H1 (cell line): Measurements from ENCODE around the gene GPR161. TPM values are rescaled to one million over a fixed set of nuclear protein-coding genes. Genes with fewer than 3 reads are reported as not detected.

Experiments used
- CTCF ChIA-PET: fragments of 300-600 bp; sonication (Branson Sonifier 250); formaldehyde crosslinking; loops from one replicate; lab custom pipeline; 2021; ENCODE audit not compliant: partially characterized antibody; lab: Charles Lee
- POLR2A ChIA-PET: fragments of 300-600 bp; sonication (Branson Sonifier 250); formaldehyde crosslinking; loops from one replicate; lab custom pipeline; 2021; ENCODE audit warnings: inconsistent platforms; ENCODE audit not compliant: partially characterized antibody; lab: Charles Lee
- DNase-seq, 2 experiments: peaks; one replicate each; pipeline versions ENCODE4 v3.0.0 to v3.0.0-alpha.2; 2010 to 2022; ENCODE audit warnings: low spot score in 2 of 2, low read depth in 1 of 2, mixed read lengths in 1 of 2
- FAIRE-seq: peaks from 2 replicates; lab custom pipeline; 2011; peaks lifted over from hg19 to GRCh38; lab: Jason Lieb, UNC
- H2AFZ ChIP-seq: 2 replicates; pipeline ENCODE4 v1.8.1; 2012; ENCODE audit warnings: low read length, inconsistent platforms
- H2AK5ac ChIP-seq: 2 replicates; pipeline ENCODE4 v1.6.1; 2013; ENCODE audit warnings: low read depth, low read length
- H2BK120ac ChIP-seq: replicated peaks from 2 replicates; pipeline ENCODE3; 2013; ENCODE audit warnings: low read depth, low read length, inconsistent platforms
- H2BK12ac ChIP-seq: 2 replicates; pipeline ENCODE4 v1.6.1; 2013; ENCODE audit warnings: low read depth, low read length
- H2BK15ac ChIP-seq: 2 replicates; pipeline ENCODE4 v1.6.1; 2013; ENCODE audit warnings: low read length
- H2BK20ac ChIP-seq: 2 replicates; pipeline ENCODE4 v1.6.1; 2013; ENCODE audit warnings: low read length
- H2BK5ac ChIP-seq: 2 replicates; pipeline ENCODE4 v1.6.1; 2013; ENCODE audit warnings: low read depth, low read length
- H3K14ac ChIP-seq: 2 replicates; pipeline ENCODE4 v1.6.1; 2013; ENCODE audit warnings: inconsistent platforms; ENCODE audit not compliant: insufficient read length
- H3K18ac ChIP-seq: 2 replicates; pipeline ENCODE4 v1.6.1; 2013; ENCODE audit warnings: low read length; ENCODE audit errors: extremely low read depth
- H3K23ac ChIP-seq: 2 replicates; pipeline ENCODE4 v1.6.1; 2013; ENCODE audit warnings: inconsistent platforms; ENCODE audit not compliant: insufficient read length
- H3K23me2 ChIP-seq: 2 replicates; pipeline ENCODE4 v1.6.1; 2013; ENCODE audit warnings: low read depth, low read length
- H3K27ac ChIP-seq: 2 replicates; pipeline ENCODE4 v1.6.1; 2011; ENCODE audit warnings: low read depth, low read length, inconsistent platforms
- H3K27me3 ChIP-seq, 4 experiments: replicated peaks in 1 of 4; 1 replicate in 1 of 4; 2 replicates in 3 of 4; pipeline versions ENCODE4 v1.6.1 to v1.8.1; 2011 to 2013; ENCODE audit warnings: low read length in 3 of 4, mild to moderate bottlenecking in 3 of 4, inconsistent platforms in 2 of 4, mixed read lengths in 2 of 4, moderate library complexity in 1 of 4; ENCODE audit not compliant: control insufficient read depth in 3 of 4, insufficient read depth in 3 of 4; ENCODE audit errors: extremely low read depth in 1 of 4
- H3K36me3 ChIP-seq, 4 experiments: 2 replicates each; pipeline versions ENCODE4 v1.6.1 to v1.8.1; 2011 to 2013; ENCODE audit warnings: mild to moderate bottlenecking in 4 of 4, low read length in 3 of 4, moderate library complexity in 2 of 4, control low read depth in 1 of 4, inconsistent platforms in 1 of 4; ENCODE audit not compliant: insufficient read depth in 4 of 4, control insufficient read depth in 2 of 4
- H3K4ac ChIP-seq: replicated peaks from 2 replicates; pipeline ENCODE3; 2013; ENCODE audit warnings: low read length, low read depth, mixed read lengths, inconsistent platforms; ENCODE audit not compliant: insufficient read length
- H3K4me1 ChIP-seq, 4 experiments: replicated peaks in 1 of 4; 1 replicate in 1 of 4; 2 replicates in 3 of 4; pipeline versions ENCODE4 v1.6.1 to v1.8.1; 2011 to 2013; ENCODE audit warnings: low read length in 3 of 4, inconsistent platforms in 2 of 4, mixed read lengths in 1 of 4; ENCODE audit not compliant: insufficient read depth in 4 of 4, control insufficient read depth in 3 of 4
- H3K4me2 ChIP-seq, 2 experiments: 2 replicates each; pipeline versions ENCODE4 v1.6.1 to v1.8.1; 2011 to 2013; ENCODE audit warnings: low read depth in 2 of 2, low read length in 2 of 2, control low read depth in 1 of 2, inconsistent platforms in 1 of 2, mild to moderate bottlenecking in 1 of 2; ENCODE audit not compliant: insufficient read depth in 1 of 2
- H3K4me3 ChIP-seq, 4 experiments: fragments of 200-600, 300-600 bp in 1 of 4; sonication (generic), shearing (Covaris generic), sonication (Bioruptor Twin) in 1 of 4; 2 replicates each; pipeline versions ENCODE4 v1.5.1 to v1.8.1; 2011 to 2016; ENCODE audit warnings: low read length in 4 of 4, low read depth in 3 of 4, control low read depth in 2 of 4, inconsistent platforms in 2 of 4, mild to moderate bottlenecking in 2 of 4, mixed read lengths in 1 of 4, moderate library complexity in 1 of 4; ENCODE audit not compliant: insufficient read depth in 2 of 4; ENCODE audit errors: extremely low read depth in 1 of 4
- H3K56ac ChIP-seq: replicated peaks from 2 replicates; pipeline ENCODE3; 2013; ENCODE audit warnings: low read depth, mild to moderate bottlenecking, mixed read lengths, low read length, inconsistent platforms; ENCODE audit not compliant: insufficient read length
- H3K79me1 ChIP-seq: 2 replicates; pipeline ENCODE4 v1.6.1; 2013; ENCODE audit warnings: low read depth, low read length, control low read depth
- H3K79me2 ChIP-seq, 2 experiments: 2 replicates each; pipeline versions ENCODE4 v1.6.1 to v1.8.1; 2012 to 2013; ENCODE audit warnings: low read length in 2 of 2, mild to moderate bottlenecking in 2 of 2, inconsistent platforms in 1 of 2; ENCODE audit not compliant: insufficient read depth in 2 of 2, control insufficient read depth in 1 of 2
- H3K9ac ChIP-seq, 4 experiments: replicated peaks in 1 of 4; 1 replicate in 1 of 4; 2 replicates in 3 of 4; pipeline versions ENCODE4 v1.6.1 to v1.8.1; 2011 to 2013; ENCODE audit warnings: low read depth in 3 of 4, low read length in 3 of 4, control low read depth in 2 of 4, mild to moderate bottlenecking in 2 of 4, moderate library complexity in 2 of 4, inconsistent platforms in 1 of 4; ENCODE audit errors: extremely low read depth in 1 of 4
- H3K9me3 ChIP-seq, 2 experiments: 2 replicates each; pipeline versions ENCODE4 v1.6.1 to v1.8.1; 2012 to 2013; ENCODE audit warnings: mild to moderate bottlenecking in 2 of 2, moderate library complexity in 2 of 2, control low read depth in 1 of 2, inconsistent platforms in 1 of 2, low read depth in 1 of 2, low read length in 1 of 2, mixed read lengths in 1 of 2; ENCODE audit not compliant: insufficient read depth in 2 of 2
- H4K20me1 ChIP-seq, 2 experiments: replicated peaks in 1 of 2; 2 replicates each; pipeline versions ENCODE3 to v1.8.1; 2011 to 2013; ENCODE audit warnings: inconsistent platforms in 2 of 2, low read length in 2 of 2, mild to moderate bottlenecking in 1 of 2; ENCODE audit not compliant: insufficient read depth in 2 of 2, control insufficient read depth in 1 of 2
- H4K5ac ChIP-seq: 2 replicates; pipeline ENCODE4 v1.6.1; 2013; ENCODE audit warnings: low read length, low read depth, mixed read lengths, inconsistent platforms; ENCODE audit not compliant: insufficient read length
- H4K8ac ChIP-seq: 2 replicates; pipeline ENCODE4 v1.8.0; 2013; ENCODE audit warnings: mild to moderate bottlenecking, moderate library complexity, low read length, inconsistent platforms; ENCODE audit not compliant: insufficient read depth; ENCODE audit errors: extremely low read depth
- H4K91ac ChIP-seq: replicated peaks from 2 replicates; pipeline ENCODE3; 2013; ENCODE audit warnings: low read length, mixed read lengths, inconsistent platforms; ENCODE audit not compliant: insufficient read length
- ATF3 ChIP-seq: IDR thresholded peaks from 2 replicates; pipeline ENCODE4 v1.6.1; 2011; ENCODE audit warnings: low read depth, mild to moderate bottlenecking, low read length; ENCODE audit not compliant: insufficient read depth
- CHD1 ChIP-seq: IDR thresholded peaks from 2 replicates; pipeline ENCODE4 v1.6.1; 2012; ENCODE audit warnings: low read depth, low read length, improper control_type of control experiment
- SP4 ChIP-seq: IDR thresholded peaks from 2 replicates; pipeline ENCODE4 v1.6.1; 2012; ENCODE audit warnings: low read length, inconsistent platforms
- ZNF274 ChIP-seq: IDR thresholded peaks from 2 replicates; pipeline ENCODE4 v1.7.0; 2012; ENCODE audit warnings: low read length, borderline replicate concordance; ENCODE audit errors: extremely low read depth
- WGBS, 2 experiments: shearing (Covaris generic) in 1 of 2; methylation state at CpG; one replicate each; pipeline versions ENCODE4 v1.1.6 to v1.1.7; 2013 to 2015; ENCODE audit warnings: low lambda C conversion rate in 2 of 2, mixed read lengths in 2 of 2, inconsistent platforms in 1 of 2, low coverage in 1 of 2, missing lambda C conversion rate in 1 of 2; ENCODE audit not compliant: insufficient replicate concordance in 2 of 2, insufficient coverage in 1 of 2, insufficient read length in 1 of 2; ENCODE audit errors: extremely low coverage in 1 of 2, missing lambda C conversion rate in 1 of 2; 5-methylcytosine and 5-hydroxymethylcytosine counted together
- polyA plus RNA-seq, 7 experiments: library from polyadenylated mRNA; depleted of rRNA in 3 of 7; stranded (reverse) in 5 of 7; unstranded in 2 of 7; fragments of >200 nt in 5 of 7; fragments of 200-250 nt in 2 of 7; gene quantifications; 1 replicate in 5 of 7; 2 replicates in 1 of 7; 4 replicates in 1 of 7; pipeline versions ENCODE4 v1.2.1 to v1.2.3, GENCODE V29; 2011 to 2013; ENCODE audit warnings: missing spikeins in 2 of 7, mixed read lengths in 2 of 7
- total RNA-seq: library from RNA; stranded (reverse); fragmentation: NEBNext Ultra II Directional; extraction: Animal tissue kit (Norgen Biotek cat#: 25700); gene quantifications from 2 replicates; pipeline ENCODE4 v1.2.1, GENCODE V29; 2021

Gene GPR161
- total and polyA plus RNA-seq, 2 of the 8 experiments (the other 6 are each of a cell fraction or from before 2014, with no cell fraction given), result 13.7 to 16.8 TPM

- peaks cover 6% of the 10 kb centered on the region; the same call in 1 of the 2 replicates for H3K23me2 ChIP-seq
- no peak overlapping the region for H3K4ac ChIP-seq
- no peaks in the 10 kb centered on the region for H3K9me3 ChIP-seq
- H2BK15ac ChIP-seq, result no peak overlapping the region
- H4K5ac ChIP-seq, result no peak overlapping the region
- H3K79me1 ChIP-seq, result no peaks in the 10 kb centered on the region
- POLR2A ChIA-PET, result no interaction called here
- CTCF ChIA-PET, result interaction anchor here (1.0 kb wide), 1 partner anchor 49 kb away, joined by 5 read pairs; no protein-coding TSS in a partner anchor
- WGBS, 2 experiments, result 87% methylated on average over 3 of the region's 3 CpGs; no CpG with 5 or more reads in 1 of the 2 experiments
- H2AFZ ChIP-seq, result no peak overlapping the region
- H3K9ac ChIP-seq, result no peak overlapping the region
- H3K56ac ChIP-seq, result no peak overlapping the region
- no peaks in the 10 kb centered on the region for H4K20me1 ChIP-seq
- H2BK5ac ChIP-seq, result no peak overlapping the region
- no peaks in the 10 kb centered on the region; a peak in 1 of 7 replicates for H3K27me3 ChIP-seq
- no peak overlapping the region for H3K4me3 ChIP-seq
- no peaks in the 10 kb centered on the region for H3K36me3 ChIP-seq
- no peak overlapping the region for H3K27ac ChIP-seq
- TF ChIP-seq ATF3 (no peak), ZNF274 (no peak), SP4 (no peak), CHD1 (no peak)
- TF ChIP-seq, all 59 proteins: peak for 0
- Histone ChIP-seq H3K23ac (no peak overlapping the region), H3K4me2 (no peak overlapping the region), H4K91ac (no peak overlapping the region), H3K4me1 (peaks cover 0 to 2% (median 0%) of the 10 kb centered on the region in 4 experiments; a peak in 2 of 7 replicates), H3K79me2 (no peaks in the 10 kb centered on the region), H2AK5ac (no peak overlapping the region), H2BK20ac (no peak overlapping the region), H3K14ac (no peak overlapping the region), H2BK120ac (no peak overlapping the region), H4K8ac (no peak overlapping the region), H3K18ac (no peak overlapping the region), H2BK12ac (no peak overlapping the region)
- FAIRE-seq (no peak), DNase-seq (no peak)
Observed at GRCh38 chr1:168141871-168142385, 5.2 kb upstream of the GPR161 start.
